ENCODE measurements around the gene NECAP2. TPM values are rescaled to one million over a fixed set of nuclear protein-coding genes. Genes with fewer than 3 reads are reported as not detected.
"Not testable (repeated sequence)": the region's sequence is repeated elsewhere in the genome, so short reads cannot be mapped to it uniquely, and the experiment has no call there.

NECAP2 gene
- total RNA-seq, 2 experiments from 2014 or later: 110 to 111 TPM

- Mint-ChIP-seq H3K4me1 (peaks cover 11% of the 10 kb centered on the region), H3K27me3 (no peaks in the 10 kb centered on the region), H3K27ac (peak overlapping the region; percentile 43), H3K36me3 (peaks cover 24% of the 10 kb centered on the region), H3K4me3 (no peak overlapping the region), H3K9me3 (no peaks in the 10 kb centered on the region)
- ATAC-seq (ENCODE audit: low read depth): no peak
- POLR2A ChIA-PET: no interaction called here
- no peak for DNase-seq
Observed at GRCh38 chr1:16450863-16451481, 10.4 kb downstream of the NECAP2 start.

DNA sequence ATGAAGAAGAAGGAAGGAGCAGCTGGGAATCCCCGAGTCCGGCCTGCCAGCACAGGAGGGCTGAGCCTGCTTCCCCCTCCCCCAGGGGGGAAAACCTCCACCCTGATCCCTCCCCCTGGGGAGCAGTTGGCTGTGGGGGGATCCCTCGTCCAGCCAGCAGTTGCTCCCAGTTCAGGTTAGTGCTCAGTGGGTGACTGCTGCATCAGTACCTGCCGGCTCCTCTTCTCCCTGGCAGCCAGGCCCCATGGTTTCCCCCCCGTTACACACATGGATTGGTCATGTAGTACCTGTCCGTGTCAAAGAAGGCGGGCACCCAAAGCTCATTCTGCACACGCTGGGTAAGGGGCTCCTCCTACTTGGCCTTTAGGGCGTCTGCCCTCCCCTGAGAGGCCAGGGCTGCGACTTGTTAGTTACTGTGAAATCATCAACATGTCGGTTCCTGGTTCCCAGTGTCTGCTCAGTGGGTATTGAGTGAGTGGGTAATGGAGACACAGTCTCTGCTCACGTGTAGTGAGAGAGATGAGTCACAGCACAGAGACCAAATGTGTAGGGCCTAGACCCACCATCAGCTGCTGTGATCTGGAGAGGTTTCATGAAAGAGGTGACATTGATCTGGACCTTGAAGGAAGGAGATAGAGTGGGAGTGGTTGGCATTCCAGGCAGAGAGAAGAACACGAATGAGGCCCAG, 11.5 kb downstream of the NECAP2 start:
- no peak for ATAC-seq (ENCODE audit: low read depth)
- H3K27ac Mint-ChIP-seq: no peak overlapping the region
- H3K9me3 Mint-ChIP-seq: no peaks in the 10 kb centered on the region

GRCh38 chr1:16454909-16455308, 14.4 kb downstream of the NECAP2 start:
- H3K4me3 Mint-ChIP-seq; POLR2A ChIA-PET; H3K27ac Mint-ChIP-seq; H3K4me1 Mint-ChIP-seq; H3K27me3 Mint-ChIP-seq; H3K9me3 Mint-ChIP-seq; DNase-seq; ATAC-seq (ENCODE audit: low read depth): not testable (repeated sequence)
- peaks cover 20% of the 10 kb centered on the region for H3K36me3 Mint-ChIP-seq

More for the DNA sequence above, 11.5 kb downstream of the NECAP2 start:
- Mint-ChIP-seq H3K4me1 (peaks cover 11% of the 10 kb centered on the region), H3K4me3 (no peak overlapping the region), H3K36me3 (peaks cover 28% of the 10 kb centered on the region), H3K27me3 (no peaks in the 10 kb centered on the region)
- peak; percentile 18 for DNase-seq
- POLR2A ChIA-PET: interaction anchor here (0.6 kb wide), 1 partner anchor 9 kb away, joined by 4 read pairs; no protein-coding TSS in a partner anchor

- H3K27ac Mint-ChIP-seq; ATAC-seq (ENCODE audit: low read depth); H3K4me1 Mint-ChIP-seq; POLR2A ChIA-PET; H3K9me3 Mint-ChIP-seq; H3K27me3 Mint-ChIP-seq; H3K4me3 Mint-ChIP-seq: not testable (repeated sequence)
- peaks cover 26% of the 10 kb centered on the region for H3K36me3 Mint-ChIP-seq
- peak; percentile 8 for DNase-seq
Observed at GRCh38 chr1:16456151-16456550, 15.6 kb downstream of the NECAP2 start.

GRCh38 chr1:16458831-16459230, 18.3 kb downstream of the NECAP2 start:
- H3K4me1 Mint-ChIP-seq: peaks cover 2% of the 10 kb centered on the region
- H3K27me3 Mint-ChIP-seq: no peaks in the 10 kb centered on the region
- no peaks in the 10 kb centered on the region for H3K9me3 Mint-ChIP-seq
- H3K27ac Mint-ChIP-seq: no peak overlapping the region
- POLR2A ChIA-PET: no interaction called here
- peaks cover 30% of the 10 kb centered on the region for H3K36me3 Mint-ChIP-seq
- no peak overlapping the region for H3K4me3 Mint-ChIP-seq
- DNase-seq (peak; percentile 16), ATAC-seq (ENCODE audit: low read depth) (no peak)

DNA sequence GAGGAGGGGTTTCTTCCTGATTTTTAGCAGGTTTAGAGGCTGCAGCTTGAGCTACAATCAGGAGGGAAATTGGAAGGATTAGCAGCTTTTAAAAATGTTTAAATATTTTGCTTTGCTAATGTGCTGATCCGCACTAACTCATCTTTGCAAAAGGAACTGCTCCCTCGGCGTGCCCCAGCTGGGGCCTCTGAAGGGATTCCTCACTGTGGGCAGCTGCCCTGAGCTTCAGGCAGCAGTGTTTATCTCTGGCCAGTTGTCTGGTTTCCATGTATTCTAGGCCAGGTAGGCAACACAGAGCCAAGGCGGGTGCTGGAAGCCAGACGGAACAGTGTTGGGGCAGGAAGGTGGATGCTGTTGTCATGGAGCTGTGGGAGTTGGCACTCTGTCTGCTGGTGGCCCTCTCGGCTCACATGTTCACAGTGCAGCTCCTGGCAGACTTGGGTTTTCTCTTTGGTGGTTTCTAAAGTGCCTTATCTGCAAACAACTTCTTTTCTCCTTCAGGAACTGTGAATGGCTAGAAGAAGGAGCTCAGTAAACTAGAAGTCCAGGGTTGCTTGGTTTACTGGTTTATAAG, 18.9 kb downstream of the NECAP2 start:
- no peak overlapping the region for H3K27ac Mint-ChIP-seq
- peaks cover 30% of the 10 kb centered on the region for H3K36me3 Mint-ChIP-seq
- H3K4me1 Mint-ChIP-seq: peaks cover 2% of the 10 kb centered on the region
- POLR2A ChIA-PET: no interaction called here
- DNase-seq (peak; percentile 8), ATAC-seq (ENCODE audit: low read depth) (no peak)
- no peak overlapping the region for H3K4me3 Mint-ChIP-seq
- H3K27me3 Mint-ChIP-seq: no peaks in the 10 kb centered on the region
- no peaks in the 10 kb centered on the region for H3K9me3 Mint-ChIP-seq

DNA sequence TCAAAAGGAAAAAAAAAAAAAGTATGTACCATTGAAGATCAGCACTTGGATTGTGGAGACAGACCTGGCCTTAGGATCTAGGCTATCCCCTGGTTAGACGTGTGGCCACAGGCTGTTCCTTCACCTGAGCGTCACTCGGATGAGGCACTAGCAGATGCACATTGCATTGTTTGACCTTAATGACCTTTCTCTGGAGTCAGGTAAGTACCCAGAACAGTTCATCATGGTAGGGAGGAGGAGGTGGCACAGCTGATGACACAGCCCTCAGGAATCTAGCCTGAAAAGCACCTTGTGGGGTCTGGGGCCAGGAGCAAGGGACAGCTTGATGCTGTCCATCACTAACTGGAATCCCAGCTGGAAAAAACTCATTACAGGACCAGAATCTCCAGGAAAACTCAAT, 21.2 kb downstream of the NECAP2 start:
- POLR2A ChIA-PET: no interaction called here
- Mint-ChIP-seq H3K4me1 (peaks cover 3% of the 10 kb centered on the region), H3K27me3 (no peaks in the 10 kb centered on the region), H3K27ac (no peak overlapping the region), H3K9me3 (no peaks in the 10 kb centered on the region), H3K36me3 (peaks cover 30% of the 10 kb centered on the region), H3K4me3 (no peak overlapping the region)
- ATAC-seq (ENCODE audit: low read depth) (no peak), DNase-seq (no peak)

GRCh38 chr1:16462773-16463330, 22.3 kb downstream of the NECAP2 start:
- H3K36me3 Mint-ChIP-seq: peaks cover 35% of the 10 kb centered on the region
- DNase-seq (peak; percentile 5), ATAC-seq (ENCODE audit: low read depth) (no peak)
- no peaks in the 10 kb centered on the region for H3K9me3 Mint-ChIP-seq
- POLR2A ChIA-PET: no interaction called here
- no peaks in the 10 kb centered on the region for H3K27me3 Mint-ChIP-seq
- H3K4me1 Mint-ChIP-seq: peaks cover 3% of the 10 kb centered on the region
- no peak overlapping the region for H3K27ac Mint-ChIP-seq
- no peak overlapping the region for H3K4me3 Mint-ChIP-seq

DNA sequence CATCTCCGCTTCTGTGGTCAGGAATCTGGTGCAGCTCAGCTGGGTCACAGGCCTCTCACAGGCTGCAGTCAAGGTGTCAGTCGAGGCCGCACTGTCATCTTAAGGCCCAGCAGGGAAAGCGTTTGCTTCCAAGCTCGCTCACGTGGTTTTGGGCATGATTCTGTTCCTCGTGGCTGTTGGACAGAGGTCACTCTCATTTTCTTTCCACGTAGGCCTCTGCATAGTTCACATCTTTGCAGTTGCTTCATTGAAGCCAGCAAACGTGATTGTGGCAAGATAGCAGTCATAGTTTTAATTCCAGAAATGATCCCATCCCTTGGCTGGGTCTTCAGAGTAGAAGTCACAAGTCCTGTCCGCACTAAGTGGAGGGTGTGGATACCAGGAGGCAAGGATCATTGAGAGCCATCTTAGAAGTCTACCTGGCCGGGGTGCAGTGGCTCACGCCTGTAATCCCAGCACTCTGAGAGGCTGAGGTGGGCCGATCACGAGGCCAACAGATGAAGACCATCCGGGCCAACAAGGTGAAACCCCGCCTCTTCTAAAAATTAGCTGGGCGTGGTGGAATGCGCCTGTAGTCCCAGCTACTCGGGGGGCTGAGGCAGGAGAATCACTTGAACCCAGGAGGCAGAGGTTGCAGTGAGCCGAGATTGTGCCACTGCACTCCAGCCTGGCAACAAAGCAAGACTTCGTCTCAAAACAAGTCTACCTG, 24.5 kb downstream of the NECAP2 start:
- H3K27me3 Mint-ChIP-seq: no peaks in the 10 kb centered on the region
- POLR2A ChIA-PET: interaction anchor here (0.8 kb wide), 1 partner anchor 34 kb away, joined by 4 read pairs; no protein-coding TSS in a partner anchor
- no peaks in the 10 kb centered on the region for H3K9me3 Mint-ChIP-seq
- H3K4me1 Mint-ChIP-seq: peaks cover 3% of the 10 kb centered on the region
- no peak overlapping the region for H3K27ac Mint-ChIP-seq
- no peak overlapping the region for H3K4me3 Mint-ChIP-seq
- DNase-seq (peak; percentile 10), ATAC-seq (ENCODE audit: low read depth) (no peak)
- peaks cover 29% of the 10 kb centered on the region for H3K36me3 Mint-ChIP-seq

- no peak for ATAC-seq (ENCODE audit: low read depth)
- H3K9me3 Mint-ChIP-seq: no peaks in the 10 kb centered on the region
- POLR2A ChIA-PET: no interaction called here
Observed at GRCh38 chr1:16468558-16468957, 28.0 kb downstream of the NECAP2 start.

GRCh38 chr1:16474166-16474800, 33.8 kb downstream of the NECAP2 start:
- Mint-ChIP-seq H3K36me3 (peaks cover 5% of the 10 kb centered on the region), H3K27ac (no peak overlapping the region), H3K4me3 (no peak overlapping the region), H3K4me1 (no peaks in the 10 kb centered on the region), H3K9me3 (no peaks in the 10 kb centered on the region), H3K27me3 (no peaks in the 10 kb centered on the region)
- ATAC-seq (ENCODE audit: low read depth): no peak
- POLR2A ChIA-PET: interaction anchor here (1.0 kb wide), 1 partner anchor 147 kb away, joined by 3 read pairs; no protein-coding TSS in a partner anchor
- peak; percentile 32 for DNase-seq

More at GRCh38 chr1:16468558-16468957, 28.0 kb downstream of the NECAP2 start:
- Mint-ChIP-seq H3K4me1 (peaks cover 1% of the 10 kb centered on the region), H3K36me3 (peaks cover 17% of the 10 kb centered on the region), H3K27me3 (no peaks in the 10 kb centered on the region), H3K4me3 (no peak overlapping the region), H3K27ac (no peak overlapping the region)
- DNase-seq: no peak

GRCh38 chr1:16474891-16475290, 34.4 kb downstream of the NECAP2 start:
- not testable (repeated sequence) for ATAC-seq (ENCODE audit: low read depth); H3K27ac Mint-ChIP-seq; H3K4me3 Mint-ChIP-seq; H3K36me3 Mint-ChIP-seq; H3K4me1 Mint-ChIP-seq; H3K9me3 Mint-ChIP-seq; H3K27me3 Mint-ChIP-seq
- peak; percentile 14 for DNase-seq
- POLR2A ChIA-PET: interaction anchor here (0.6 to 1.0 kb wide), 2 partner anchors 11 to 146 kb away, joined by 3 to 4 read pairs; no protein-coding TSS in a partner anchor

Data from activated naive CD8-positive, alpha-beta T cell treated with anti-CD3 and anti-CD28 coated beads, Interleukin-2, amount 10 ng/mL, durations not matched to agents 7 days and 5 days (primary cell).